GM12891 (cell line): ENCODE results near the gene PIWIL1.

Experiments
- PAX5 ChIP-seq: IDR thresholded peaks from 2 replicates; pipeline ENCODE4 v1.6.1; 2011; ENCODE audit warnings: low read length, moderate library complexity, mild to moderate bottlenecking; ENCODE audit not compliant: insufficient read depth, severe bottlenecking
- POLR2A ChIP-seq: IDR thresholded peaks from 2 replicates; pipeline ENCODE4 v1.6.1; 2011; ENCODE audit warnings: low read depth, low read length, control low read depth
- POLR2AphosphoS5 ChIP-seq: IDR thresholded peaks from 2 replicates; pipeline ENCODE4 v1.6.1; 2011; ENCODE audit warnings: low read depth, low read length, control low read depth
- POU2F2 ChIP-seq: IDR thresholded peaks from 2 replicates; pipeline ENCODE4 v1.6.1; 2011; ENCODE audit warnings: low read depth, mild to moderate bottlenecking, control low read depth, low read length, moderate library complexity
- SPI1 ChIP-seq: IDR thresholded peaks from 2 replicates; pipeline ENCODE4 v1.6.1; 2011; ENCODE audit warnings: low read depth, low read length, control low read depth
- TAF1 ChIP-seq: IDR thresholded peaks from 2 replicates; pipeline ENCODE4 v1.6.1; 2011; ENCODE audit warnings: low read depth, low read length, control low read depth

GRCh38 chr12:130320536-130320935, 17.2 kb upstream of the PIWIL1 start:
- TF ChIP-seq POLR2A (no peak), POLR2AphosphoS5 (no peak), TAF1 (no peak), PAX5 (no peak), SPI1 (no peak), POU2F2 (no peak)
